HG02798 (cell line): ENCODE results near the gene DNAJC2.
"Not testable (repeated sequence)": the region's sequence is repeated elsewhere in the genome, so short reads cannot be mapped to it uniquely, and the experiment has no call there.

Experiments used
- ATAC-seq: cut with Tn5 transposase; IDR thresholded peaks from one replicate; pipeline ENCODE4 v1.9.1; 2021; ENCODE audit warnings: mild to moderate bottlenecking; ENCODE audit not compliant: unreplicated experiment, poor library complexity

Gene DNAJC2

GRCh38 chr7:103274867-103275266 lies 69.7 kb downstream of the DNAJC2 start:
- not testable (repeated sequence) for ATAC-seq

- not testable (repeated sequence) for ATAC-seq
Observed at GRCh38 chr7:103273374-103273773, 71.2 kb downstream of the DNAJC2 start.

GRCh38 chr7:103266229-103266628 lies 78.3 kb downstream of the DNAJC2 start:
- not testable (repeated sequence) for ATAC-seq

- not testable (repeated sequence) for ATAC-seq
Observed at GRCh38 chr7:103264054-103264453, 80.5 kb downstream of the DNAJC2 start.
